ENCODE results near the gene C17orf114.

DNA sequence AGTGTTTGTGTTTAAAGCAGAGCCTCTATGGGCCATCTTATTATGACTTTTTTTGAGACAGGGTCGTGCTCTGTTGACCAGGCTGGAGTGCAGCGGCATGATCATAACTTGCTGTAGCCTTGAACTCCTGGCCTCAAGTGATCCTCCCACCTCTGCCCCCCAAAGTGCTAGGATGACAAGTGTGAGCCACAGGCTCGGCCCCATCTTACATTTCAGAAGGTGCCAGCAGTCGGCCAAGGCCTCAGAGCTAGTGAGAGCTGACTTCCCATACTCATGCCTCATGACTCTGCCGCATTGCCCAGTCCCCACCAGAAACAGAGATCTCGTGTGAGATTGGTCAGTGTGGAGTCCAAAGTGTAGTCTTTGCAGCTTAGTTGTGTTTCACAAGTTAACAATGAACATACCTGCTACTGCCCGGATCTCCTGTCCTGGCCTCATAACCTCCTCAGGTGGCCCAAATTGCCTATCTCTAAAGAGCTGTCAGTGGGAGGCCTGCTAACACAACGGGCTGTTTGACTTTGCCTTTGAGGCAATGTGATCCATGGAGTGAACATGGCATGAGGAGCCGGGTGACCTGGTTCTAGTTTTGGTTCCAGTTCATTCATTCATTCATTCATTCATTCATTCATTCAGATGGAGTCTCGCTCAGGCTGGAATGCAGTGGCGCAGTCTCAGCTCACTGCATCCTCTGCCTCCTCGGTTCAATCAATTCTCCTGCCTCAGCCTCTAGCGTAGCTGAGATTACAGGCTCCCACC, 44.7 kb upstream of the C17orf114 start:
- no peak for TF ChIP-seq CTCF (conservative IDR thresholded peaks at IDR 0.05; ENCODE audit: low read length)
- no peak for TF ChIP-seq EZH2phosphoT487 (IDR thresholded peaks at IDR 0.05; ENCODE audit: borderline replicate concordance, low read depth, low read length)

Measured in OCI-LY7 (cell line).